Tibial nerve (tissue), 4 donors: ENCODE results near the gene LRP8. TPM values are rescaled to one million over a fixed set of nuclear protein-coding genes. Genes with fewer than 3 reads are reported as not detected.

Experiments used
- DNase-seq, 2 donors: peaks; one replicate each; pipeline ENCODE4 v3.0.0-alpha.2; 2019; ENCODE audit warnings: low spot score in 2 of 2
- H3K27ac ChIP-seq, 4 donors: fragments of 200-600 bp; sonication (generic) in 3 of 4; one replicate each; pipeline ENCODE4 v1.5.1; 2017 to 2019; ENCODE audit warnings: mild to moderate bottlenecking in 1 of 4
- H3K27me3 ChIP-seq, 2 donors: fragments of 200-600 bp; sonication (generic) in 1 of 2; one replicate each; pipeline versions ENCODE4 v1.5.1 to v1.6.0; 2017 to 2019
- H3K36me3 ChIP-seq, 3 donors: fragments of 200-600 bp; sonication (generic); one replicate each; pipeline ENCODE4 v1.5.1; 2018 to 2019
- H3K4me1 ChIP-seq, 4 donors: fragments of 200-600 bp; sonication (generic) in 3 of 4; one replicate each; pipeline ENCODE4 v1.5.1; 2017 to 2019
- H3K4me3 ChIP-seq, 4 donors: fragments of 200-600 bp; sonication (generic) in 3 of 4; one replicate each; pipeline ENCODE4 v1.5.1; 2017 to 2019; ENCODE audit warnings: mild to moderate bottlenecking in 1 of 4, moderate library complexity in 1 of 4
- H3K9me3 ChIP-seq, 4 donors: fragments of 200-600 bp; sonication (generic) in 3 of 4; one replicate each; pipeline ENCODE4 v1.5.1; 2017 to 2019
- CTCF ChIP-seq, 5 experiments: fragments of 200-600 bp in 3 of 5; fragments of 450-650 bp in 2 of 5; sonication (generic) in 3 of 5; IDR thresholded peaks; one replicate each; pipeline ENCODE4 v1.5.1; 2016 to 2019; ENCODE audit warnings: antibody characterized with exemption in 5 of 5, mild to moderate bottlenecking in 3 of 5, moderate library complexity in 2 of 5
- EP300 ChIP-seq, 2 donors: sonication (generic); formaldehyde crosslinking; IDR thresholded peaks; one replicate each; pipeline ENCODE4 v1.6.1; 2017; ENCODE audit warnings: antibody characterized with exemption in 2 of 2, mild to moderate bottlenecking in 1 of 2
- POLR2A ChIP-seq, 2 donors: fragments of 450-650 bp; IDR thresholded peaks; one replicate each; pipeline ENCODE4 v1.6.1; 2017; ENCODE audit warnings: antibody characterized with exemption in 2 of 2, mild to moderate bottlenecking in 2 of 2, moderate library complexity in 2 of 2
- WGBS, 2 donors: methylation state at CpG; one replicate each; pipeline ENCODE4 v1.1.5; 2018; 5-methylcytosine and 5-hydroxymethylcytosine counted together
- total RNA-seq, 4 donors: library from RNA; depleted of rRNA; stranded (reverse); fragments of >200 nt; gene quantifications; one replicate each; pipeline ENCODE4 v1.1.0, GENCODE V29; 2016

LRP8 gene
- total RNA-seq, 4 donors from 2014 or later = 2.2 to 15.0 (median 2.5) TPM

DNA sequence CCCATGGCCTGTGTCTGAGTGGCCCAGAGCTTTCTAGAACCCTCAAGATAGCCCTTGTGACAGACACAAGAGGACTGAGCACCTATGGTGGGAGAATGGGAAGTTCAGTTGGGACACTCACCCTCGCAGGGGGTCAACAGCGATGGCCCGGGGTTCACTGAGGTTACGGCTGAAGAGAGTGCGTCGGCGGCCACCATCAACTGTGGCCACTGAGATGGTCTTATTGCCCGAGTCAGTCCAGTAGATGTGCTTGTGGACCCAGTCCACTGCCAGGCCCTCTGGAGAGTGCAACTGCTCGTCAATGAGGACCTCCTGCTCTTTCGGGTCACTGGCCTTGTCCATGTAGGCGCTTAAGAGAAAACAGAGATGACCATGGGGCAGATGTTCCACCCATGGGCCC is 63.8 kb downstream of the LRP8 start:
- peaks cover 0 to 46% (median 0%) of the 10 kb centered on the region in 3 donors for H3K36me3 ChIP-seq
- H3K27me3 ChIP-seq = no peaks in the 10 kb centered on the region
- no peaks in the 10 kb centered on the region for H3K4me1 ChIP-seq
- no peaks in the 10 kb centered on the region for H3K9me3 ChIP-seq
- TF ChIP-seq POLR2A (IDR thresholded peaks at IDR 0.05) (no peak), CTCF (IDR thresholded peaks at IDR 0.05) (no peak), EP300 (IDR thresholded peaks at IDR 0.05) (no peak)
- DNase-seq = no peak
- H3K27ac ChIP-seq = no peak overlapping the region
- no peak overlapping the region for H3K4me3 ChIP-seq
- WGBS, 2 donors = 93 to 98% methylated on average over 6 to 10 of the region's 11 CpGs

GRCh38 chr1:53262000-53262399 is 65.9 kb downstream of the LRP8 start:
- Histone ChIP-seq H3K4me1 (no peaks in the 10 kb centered on the region), H3K9me3 (no peaks in the 10 kb centered on the region), H3K27me3 (no peaks in the 10 kb centered on the region), H3K36me3 (peaks cover 0 to 51% (median 0%) of the 10 kb centered on the region in 3 donors), H3K4me3 (no peak overlapping the region), H3K27ac (no peak overlapping the region)
- no peak for TF ChIP-seq POLR2A (IDR thresholded peaks at IDR 0.05)
- no peak for TF ChIP-seq CTCF (IDR thresholded peaks at IDR 0.05)
- no peak for TF ChIP-seq EP300 (IDR thresholded peaks at IDR 0.05)
- DNase-seq = no peak
- 88 to 92% methylated on average over 3 of the region's 3 CpGs for WGBS, 2 donors

GRCh38 chr1:53260631-53261247 is 67.1 kb downstream of the LRP8 start:
- Histone ChIP-seq H3K27me3 (no peaks in the 10 kb centered on the region), H3K9me3 (no peaks in the 10 kb centered on the region), H3K4me1 (no peaks in the 10 kb centered on the region), H3K4me3 (no peak overlapping the region), H3K36me3 (peaks cover 0 to 43% (median 0%) of the 10 kb centered on the region in 3 donors), H3K27ac (no peak overlapping the region)
- no peak for DNase-seq
- WGBS, 2 donors = 84 to 87% methylated on average over 4 of the region's 4 CpGs
- TF ChIP-seq POLR2A (IDR thresholded peaks at IDR 0.05) = no peak

DNA sequence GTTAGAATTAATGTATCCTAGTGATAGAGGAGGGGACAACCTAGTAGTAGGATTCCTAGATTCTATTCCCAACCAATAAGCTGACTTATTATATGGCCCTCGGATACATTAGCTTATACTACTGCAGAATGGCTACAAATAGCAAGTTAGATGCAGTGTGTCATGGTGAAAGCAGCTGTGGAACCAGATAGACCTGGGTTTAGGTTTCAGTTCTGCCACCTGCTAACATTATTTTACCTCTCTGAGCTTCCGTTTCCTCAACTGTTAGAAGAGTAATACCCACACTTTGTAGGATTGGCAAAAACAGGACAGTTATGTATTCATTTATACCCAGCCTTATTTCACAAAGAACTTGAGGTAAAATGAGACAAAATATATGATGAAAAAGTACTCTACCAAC is 67.9 kb downstream of the LRP8 start:
- no peak overlapping the region for H3K27ac ChIP-seq
- no peaks in the 10 kb centered on the region for H3K27me3 ChIP-seq
- H3K4me1 ChIP-seq = no peaks in the 10 kb centered on the region
- no peak for DNase-seq
- TF ChIP-seq POLR2A (IDR thresholded peaks at IDR 0.05) (no peak), EP300 (IDR thresholded peaks at IDR 0.05) (no peak), CTCF (IDR thresholded peaks at IDR 0.05) (no peak)
- WGBS, 2 donors = 93 to 96% methylated on average over 2 of the region's 2 CpGs
- peaks cover 0 to 42% (median 0%) of the 10 kb centered on the region in 3 donors for H3K36me3 ChIP-seq
- no peak overlapping the region for H3K4me3 ChIP-seq
- H3K9me3 ChIP-seq = no peaks in the 10 kb centered on the region

DNA sequence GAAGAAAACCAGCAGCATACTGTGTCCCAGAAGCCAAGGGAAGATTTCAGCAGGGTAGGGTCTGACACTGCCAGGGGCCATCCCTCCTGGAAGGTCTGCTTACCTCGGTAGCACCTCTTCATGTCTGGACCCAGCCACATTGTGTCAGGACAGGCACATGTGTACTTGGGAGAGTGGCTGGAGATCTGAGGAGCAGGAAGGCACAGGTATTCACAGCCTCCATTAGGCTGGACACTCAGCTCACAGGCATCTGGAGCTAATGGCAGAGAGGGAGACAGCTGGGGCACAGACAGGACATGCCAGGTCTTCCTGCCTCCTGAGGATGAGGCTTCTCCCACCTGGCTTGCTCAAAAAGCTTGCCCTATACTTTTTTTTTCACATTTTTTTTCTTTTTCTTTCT is 69.7 kb downstream of the LRP8 start:
- DNase-seq = no peak
- peaks cover 0 to 33% (median 0%) of the 10 kb centered on the region in 3 donors for H3K36me3 ChIP-seq
- WGBS, 2 donors = 85 to 100% methylated on average over 1 of the region's 1 CpG
- H3K4me3 ChIP-seq = no peak overlapping the region
- no peaks in the 10 kb centered on the region for H3K27me3 ChIP-seq
- TF ChIP-seq EP300 (IDR thresholded peaks at IDR 0.05) (no peak), POLR2A (IDR thresholded peaks at IDR 0.05) (no peak), CTCF (IDR thresholded peaks at IDR 0.05) (no peak)
- no peaks in the 10 kb centered on the region for H3K9me3 ChIP-seq
- H3K4me1 ChIP-seq = no peaks in the 10 kb centered on the region
- no peak overlapping the region for H3K27ac ChIP-seq
